ENCODE results near the gene C14orf93.

DNA sequence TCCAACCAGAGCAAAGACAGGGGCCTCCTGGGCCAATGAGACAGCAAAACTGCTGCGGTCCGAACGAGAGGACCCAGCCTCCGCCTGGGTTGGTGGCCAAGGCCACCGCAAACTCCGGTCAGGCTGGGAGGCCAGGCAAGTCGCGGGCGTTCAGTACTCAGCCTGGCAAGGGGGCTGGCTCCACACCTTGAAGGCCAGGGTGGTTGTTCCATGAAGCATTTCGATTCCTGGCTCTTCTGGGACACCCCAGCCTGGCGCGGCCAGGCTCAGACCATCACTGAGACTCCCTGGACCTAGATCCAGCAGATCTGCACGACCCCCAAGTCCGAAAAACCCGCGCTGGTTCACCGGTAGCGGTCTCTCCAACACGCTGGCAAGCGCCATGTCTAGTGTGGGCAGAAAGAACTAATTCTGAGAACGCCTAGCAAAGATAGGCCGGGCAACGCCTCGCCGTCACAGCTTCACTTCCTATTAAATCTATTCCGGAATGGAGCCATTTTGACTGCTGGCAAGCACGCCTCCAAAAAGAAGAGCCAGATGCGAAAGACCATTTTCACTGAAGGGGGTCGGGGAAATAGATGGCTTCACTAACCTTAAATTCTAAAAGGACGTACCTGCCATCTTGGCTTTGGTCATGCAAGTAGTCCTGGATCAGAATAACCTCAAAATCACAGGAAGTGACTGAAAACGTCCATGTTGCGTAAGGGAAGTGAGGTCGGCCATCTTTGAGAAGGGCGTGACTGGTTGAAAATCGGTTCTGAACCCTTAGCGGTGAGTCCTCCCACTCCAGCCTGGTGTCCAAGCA lies 24.8 kb upstream of the C14orf93 start, which contains the start of gene PSMB5:
- TF ChIP-seq, protein P1, sequence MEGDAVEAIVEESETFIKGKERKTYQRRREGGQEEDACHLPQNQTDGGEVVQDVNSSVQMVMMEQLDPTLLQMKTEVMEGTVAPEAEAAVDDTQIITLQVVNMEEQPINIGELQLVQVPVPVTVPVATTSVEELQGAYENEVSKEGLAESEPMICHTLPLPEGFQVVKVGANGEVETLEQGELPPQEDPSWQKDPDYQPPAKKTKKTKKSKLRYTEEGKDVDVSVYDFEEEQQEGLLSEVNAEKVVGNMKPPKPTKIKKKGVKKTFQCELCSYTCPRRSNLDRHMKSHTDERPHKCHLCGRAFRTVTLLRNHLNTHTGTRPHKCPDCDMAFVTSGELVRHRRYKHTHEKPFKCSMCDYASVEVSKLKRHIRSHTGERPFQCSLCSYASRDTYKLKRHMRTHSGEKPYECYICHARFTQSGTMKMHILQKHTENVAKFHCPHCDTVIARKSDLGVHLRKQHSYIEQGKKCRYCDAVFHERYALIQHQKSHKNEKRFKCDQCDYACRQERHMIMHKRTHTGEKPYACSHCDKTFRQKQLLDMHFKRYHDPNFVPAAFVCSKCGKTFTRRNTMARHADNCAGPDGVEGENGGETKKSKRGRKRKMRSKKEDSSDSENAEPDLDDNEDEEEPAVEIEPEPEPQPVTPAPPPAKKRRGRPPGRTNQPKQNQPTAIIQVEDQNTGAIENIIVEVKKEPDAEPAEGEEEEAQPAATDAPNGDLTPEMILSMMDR (IDR thresholded peaks at IDR 0.05; ENCODE audit: low read depth, low read length): no peak
- TF ChIP-seq EZH2phosphoT487 (IDR thresholded peaks at IDR 0.05; ENCODE audit: low read depth): no peak

All from OCI-LY3 (cell line).